Left hindlimb (tissue), 1 donor: ENCODE data around the gene ST8SIA3.

Source experiments
- DNase-seq: peaks from one replicate; pipeline ENCODE4 v3.0.0-alpha.2; 2018

ST8SIA3 gene

GRCh38 chr18:57352271-57352701, at the start of gene ST8SIA3:
ST8SIA3 (plus strand) TSS chr18:57352557; CDS start chr18:57352847, 290 bp downstream.
- DNase-seq = no peak

GRCh38 chr18:57311472-57311871, 40.9 kb upstream of the ST8SIA3 start:
- DNase-seq = no peak

- no peak for DNase-seq
Observed at GRCh38 chr18:57312346-57313144, 39.8 kb upstream of the ST8SIA3 start.

GRCh38 chr18:57320603-57321002, 31.8 kb upstream of the ST8SIA3 start:
- no peak for DNase-seq

GRCh38 chr18:57325491-57326166, 26.7 kb upstream of the ST8SIA3 start:
- DNase-seq = no peak

- DNase-seq = no peak
Observed at GRCh38 chr18:57326718-57327323, 25.5 kb upstream of the ST8SIA3 start.

- DNase-seq = no peak
Observed at GRCh38 chr18:57328665-57329064, 23.7 kb upstream of the ST8SIA3 start.

GRCh38 chr18:57329856-57330255, 22.5 kb upstream of the ST8SIA3 start:
- DNase-seq = no peak

GRCh38 chr18:57331718-57332117, 20.6 kb upstream of the ST8SIA3 start:
- no peak for DNase-seq

GRCh38 chr18:57333940-57334339, 18.4 kb upstream of the ST8SIA3 start:
- DNase-seq = no peak

GRCh38 chr18:57334383-57334782, 18.0 kb upstream of the ST8SIA3 start:
- DNase-seq = no peak

GRCh38 chr18:57336343-57336742, 16.0 kb upstream of the ST8SIA3 start:
- DNase-seq = no peak

GRCh38 chr18:57337890-57338289, 14.5 kb upstream of the ST8SIA3 start:
- DNase-seq = no peak

GRCh38 chr18:57343833-57344232, 8.5 kb upstream of the ST8SIA3 start:
- no peak for DNase-seq

GRCh38 chr18:57346876-57347275, 5.5 kb upstream of the ST8SIA3 start:
- no peak for DNase-seq

GRCh38 chr18:57347784-57348183, 4.6 kb upstream of the ST8SIA3 start:
- no peak for DNase-seq

GRCh38 chr18:57352761-57353136, 392 bp downstream of the ST8SIA3 start:
- DNase-seq = no peak

GRCh38 chr18:57353137-57353939, 981 bp downstream of the ST8SIA3 start:
- no peak for DNase-seq

GRCh38 chr18:57353940-57354461, 1.6 kb downstream of the ST8SIA3 start:
- peak; percentile 55 for DNase-seq

- DNase-seq = no peak
Observed at GRCh38 chr18:57359433-57359832, 7.1 kb downstream of the ST8SIA3 start.

GRCh38 chr18:57362714-57363113, 10.4 kb downstream of the ST8SIA3 start:
- no peak for DNase-seq

- DNase-seq = no peak
Observed at GRCh38 chr18:57364460-57364859, 12.1 kb downstream of the ST8SIA3 start.
